Mammary microvascular endothelial cell (primary cell): ENCODE data around the gene ERFE. TPM values are rescaled to one million over a fixed set of nuclear protein-coding genes. Genes with fewer than 3 reads are reported as not detected.

ENCODE experiments used
- total RNA-seq: library from RNA; depleted of rRNA; stranded (reverse); fragments of >200 nt; gene quantifications from 2 replicates; pipeline ENCODE4 v1.2.3, GENCODE V29; 2015

ERFE gene, protein sequence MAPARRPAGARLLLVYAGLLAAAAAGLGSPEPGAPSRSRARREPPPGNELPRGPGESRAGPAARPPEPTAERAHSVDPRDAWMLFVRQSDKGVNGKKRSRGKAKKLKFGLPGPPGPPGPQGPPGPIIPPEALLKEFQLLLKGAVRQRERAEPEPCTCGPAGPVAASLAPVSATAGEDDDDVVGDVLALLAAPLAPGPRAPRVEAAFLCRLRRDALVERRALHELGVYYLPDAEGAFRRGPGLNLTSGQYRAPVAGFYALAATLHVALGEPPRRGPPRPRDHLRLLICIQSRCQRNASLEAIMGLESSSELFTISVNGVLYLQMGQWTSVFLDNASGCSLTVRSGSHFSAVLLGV
- 1.3 and 1.5 TPM in 2 replicates for total RNA-seq

DNA sequence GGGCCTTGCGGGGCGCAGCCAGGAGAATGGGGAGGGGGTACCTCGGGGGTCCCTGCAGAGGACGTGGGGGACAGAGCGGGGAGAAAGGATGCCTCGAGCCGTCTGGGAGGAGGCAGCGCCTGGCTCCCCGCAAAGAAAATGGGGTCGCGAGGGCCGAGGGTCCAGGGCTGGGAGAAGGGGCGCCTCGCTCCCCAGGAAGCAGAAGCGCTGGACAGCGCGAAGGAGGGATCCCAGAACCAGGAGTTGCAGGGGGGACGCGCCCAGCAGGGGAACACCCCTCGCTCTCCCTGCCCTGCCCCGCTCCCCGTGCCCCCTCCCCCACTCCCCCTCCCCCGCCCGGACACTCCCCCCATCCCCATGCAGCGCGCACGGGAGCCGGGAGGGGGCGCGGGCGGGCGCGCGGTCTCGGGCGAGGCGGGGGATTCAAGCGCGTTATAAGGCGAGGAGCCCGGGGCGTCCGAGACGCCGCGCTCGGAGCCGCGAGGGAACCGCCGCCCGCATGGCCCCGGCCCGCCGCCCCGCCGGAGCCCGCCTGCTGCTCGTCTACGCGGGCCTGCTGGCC lies at the start of gene ERFE:
Gene ERFE (plus strand): TSS at position 462 of the 562 bp plus-strand sequence. CDS start 38 bp downstream, at position 500.

DNA sequence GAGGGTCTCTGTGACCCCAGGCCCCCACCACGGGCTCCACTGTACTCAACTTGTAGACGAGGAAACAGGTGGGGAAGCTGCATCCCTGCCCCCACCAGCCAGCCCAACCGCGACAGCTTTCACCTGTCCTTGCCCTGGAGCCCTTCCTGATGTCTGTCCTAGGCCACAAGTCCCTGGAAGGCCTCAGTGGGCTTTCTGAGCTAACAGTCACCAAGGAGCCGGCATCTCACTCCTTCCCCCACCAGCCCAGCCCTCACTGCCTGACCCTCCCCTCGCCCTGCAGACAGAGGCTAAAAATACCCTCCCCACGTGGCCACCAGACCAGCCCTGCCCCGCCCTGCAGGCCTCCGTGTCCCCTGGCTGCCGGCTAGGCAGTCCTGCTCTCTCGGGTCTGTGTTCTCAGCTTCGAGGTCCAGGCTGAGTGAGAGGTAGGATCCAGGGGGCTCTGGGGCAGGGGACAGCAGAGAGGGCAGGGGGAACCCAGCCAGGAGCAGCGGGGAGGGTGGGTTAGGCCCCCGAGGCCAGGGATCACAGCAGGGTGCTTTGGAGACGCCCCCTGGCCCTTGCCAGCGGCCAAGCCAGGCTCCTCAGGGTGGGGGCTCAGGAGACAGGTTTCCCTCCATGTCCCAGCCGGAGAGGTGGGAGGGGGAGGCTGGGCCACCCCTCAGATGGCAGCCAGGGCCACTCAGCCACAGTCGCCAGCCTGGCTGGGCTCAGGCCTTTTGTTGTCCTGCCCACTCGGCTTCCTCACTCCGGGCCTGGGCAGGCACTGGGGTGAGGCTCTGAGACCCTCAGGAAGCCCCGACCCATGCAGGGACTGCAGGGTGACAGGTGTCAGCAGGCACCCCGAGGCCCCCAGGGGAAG lies 20.2 kb upstream of the ERFE start, which contains the start of gene KLHL30:
Gene KLHL30 (plus strand): TSS at position 338 of the 865 bp plus-strand sequence. CDS start 2,087 bp downstream, outside the sequence.

DNA sequence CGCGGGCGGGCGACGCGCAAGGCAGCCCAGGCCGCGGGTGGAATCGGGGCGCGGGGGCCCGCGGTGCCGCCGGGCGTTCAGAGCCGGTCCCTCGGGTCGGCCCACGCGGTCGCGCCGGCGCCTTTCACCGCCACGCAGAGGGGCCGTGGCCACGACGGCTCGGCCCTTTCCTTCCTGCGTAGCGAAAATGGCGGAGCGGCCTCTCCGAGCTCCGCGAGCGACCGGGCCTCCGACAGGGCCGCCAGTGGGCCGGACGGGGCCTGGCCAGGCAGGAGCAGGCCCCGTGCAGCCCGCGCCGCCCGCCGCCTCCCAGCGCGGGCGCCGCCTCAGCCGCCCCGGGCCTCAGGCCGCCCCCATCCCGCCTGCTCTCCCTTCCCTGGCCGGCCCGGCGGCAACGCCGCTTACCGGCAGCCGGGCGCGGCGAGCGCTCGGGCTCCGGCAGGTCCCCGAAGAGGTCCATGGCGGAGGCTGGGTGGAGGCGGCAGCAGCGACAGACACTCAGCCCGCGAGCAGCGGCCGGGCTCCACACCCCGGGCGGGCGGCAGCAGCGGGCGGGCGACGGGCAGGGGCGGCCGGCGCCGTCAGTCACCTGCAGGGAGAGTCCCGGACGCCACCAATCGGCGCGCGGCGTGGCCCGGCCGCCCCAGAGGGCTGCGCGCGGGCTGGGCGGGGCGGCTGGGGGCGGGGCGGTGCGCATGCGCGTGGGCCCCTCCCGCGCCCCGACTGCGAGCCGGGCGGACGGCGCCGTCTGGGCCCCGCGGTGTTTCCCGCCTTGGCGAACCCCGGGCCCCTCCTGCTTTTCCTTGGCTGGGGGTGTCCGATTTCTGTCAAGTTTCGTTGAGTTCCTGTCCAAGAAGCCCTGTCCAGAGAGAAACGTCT lies 44.6 kb downstream of the ERFE start, which contains the start of gene ILKAP:
Gene ILKAP (minus strand): TSS at position 602 of the 879 bp plus-strand sequence. CDS start 142 bp downstream, at position 460.

Other genes with a start within 250 kb of the ERFE start
- gene UBE2F, start 192.0 kb upstream of the ERFE start, total RNA-seq: 42.4 and 54.9 TPM in 2 replicates
- gene SCLY, start 98.0 kb upstream of the ERFE start, total RNA-seq: 22.4 and 24.3 TPM in 2 replicates
- gene ESPNL, start 58.6 kb upstream of the ERFE start, total RNA-seq: 0.10 TPM in 1 of 2 replicates, not detected in the other
- not detected in 2 replicates for gene KLHL30, start 20.3 kb upstream of the ERFE start, total RNA-seq
- 17.8 and 25.6 TPM in 2 replicates for gene ILKAP, start 44.7 kb downstream of the ERFE start, total RNA-seq
- 3.3 and 4.5 TPM in 2 replicates for gene HES6, start 81.1 kb downstream of the ERFE start, total RNA-seq
- 1.3 and 1.8 TPM in 2 replicates for gene PER2, start 129.6 kb downstream of the ERFE start, total RNA-seq
- 4.9 and 5.6 TPM in 2 replicates for gene TRAF3IP1, start 161.5 kb downstream of the ERFE start, total RNA-seq